Mesendoderm (in vitro differentiated cells): Measurements from ENCODE around the gene LDAH.
"Not testable (repeated sequence)": the region's sequence is repeated elsewhere in the genome, so short reads cannot be mapped to it uniquely, and the experiment has no call there.

Source experiments
- DNase-seq: peaks from one replicate; pipeline ENCODE4 v3.0.0; 2013
- H2AK5ac ChIP-seq: 2 replicates; pipeline ENCODE4 v1.6.1; 2013; ENCODE audit warnings: low read length, inconsistent platforms
- H2BK120ac ChIP-seq: 2 replicates; pipeline ENCODE4 v1.6.1; 2013; ENCODE audit warnings: low read depth, mild to moderate bottlenecking, low read length, moderate library complexity, mixed read lengths
- H2BK15ac ChIP-seq: replicated peaks from 2 replicates; pipeline ENCODE4 v1.6.1; 2013; ENCODE audit warnings: low read depth, mild to moderate bottlenecking, moderate library complexity
- H2BK5ac ChIP-seq: 2 replicates; pipeline ENCODE4 v1.6.1; 2013; ENCODE audit warnings: low read length, inconsistent platforms
- H3K18ac ChIP-seq: 2 replicates; pipeline ENCODE4 v1.6.1; 2013; ENCODE audit warnings: mild to moderate bottlenecking, low read length, mixed read lengths
- H3K23ac ChIP-seq: one replicate; pipeline ENCODE4 v1.6.1; 2013; ENCODE audit warnings: low read length
- H3K27ac ChIP-seq: 2 replicates; pipeline ENCODE4 v1.5.1; 2013; ENCODE audit warnings: low read depth, mild to moderate bottlenecking, inconsistent platforms, low read length, moderate library complexity
- H3K27me3 ChIP-seq: 2 replicates; pipeline ENCODE4 v1.6.1; 2013; ENCODE audit warnings: low read length, control low read depth, mild to moderate bottlenecking, inconsistent platforms; ENCODE audit not compliant: insufficient read depth, poor library complexity
- H3K36me3 ChIP-seq: 2 replicates; pipeline ENCODE4 v1.6.1; 2013; ENCODE audit warnings: low read length, inconsistent platforms; ENCODE audit not compliant: control insufficient read depth, insufficient read depth
- H3K4ac ChIP-seq: one replicate; pipeline ENCODE4 v1.6.1; 2013; ENCODE audit warnings: low read depth, mild to moderate bottlenecking, low read length, moderate library complexity
- H3K4me1 ChIP-seq: 2 replicates; pipeline ENCODE4 v1.6.1; 2013; ENCODE audit warnings: low read depth, low read length, inconsistent platforms; ENCODE audit not compliant: control insufficient read depth
- H3K4me2 ChIP-seq: 2 replicates; pipeline ENCODE4 v1.6.1; 2013; ENCODE audit warnings: low read length
- H3K4me3 ChIP-seq: 2 replicates; pipeline ENCODE4 v1.5.1; 2013; ENCODE audit warnings: mild to moderate bottlenecking, low read length
- H3K56ac ChIP-seq: one replicate; pipeline ENCODE4 v1.6.1; 2013; ENCODE audit warnings: low read length
- H3K79me1 ChIP-seq: 2 replicates; pipeline ENCODE4 v1.6.1; 2013; ENCODE audit warnings: low read length, inconsistent platforms
- H3K79me2 ChIP-seq: 2 replicates; pipeline ENCODE4 v1.6.1; 2013; ENCODE audit warnings: mild to moderate bottlenecking, low read length; ENCODE audit not compliant: control insufficient read depth, insufficient read depth
- H3K9ac ChIP-seq: 2 replicates; pipeline ENCODE4 v1.6.1; 2013; ENCODE audit warnings: low read length, inconsistent platforms
- H4K5ac ChIP-seq: one replicate; pipeline ENCODE4 v1.6.1; 2013; ENCODE audit warnings: low read length
- H4K8ac ChIP-seq: one replicate; pipeline ENCODE4 v1.6.1; 2013; ENCODE audit warnings: low read depth, mild to moderate bottlenecking, control low read depth, low read length, moderate library complexity
- WGBS: extraction: QIAGEN DNeasy Blood & Tissue Kit; methylation state at CpG from one replicate; pipeline ENCODE4 v1.1.7; 2013; ENCODE audit warnings: low lambda C conversion rate, missing lambda C conversion rate; ENCODE audit not compliant: insufficient coverage; ENCODE audit errors: extremely low coverage; 5-methylcytosine and 5-hydroxymethylcytosine counted together

LDAH gene

DNA sequence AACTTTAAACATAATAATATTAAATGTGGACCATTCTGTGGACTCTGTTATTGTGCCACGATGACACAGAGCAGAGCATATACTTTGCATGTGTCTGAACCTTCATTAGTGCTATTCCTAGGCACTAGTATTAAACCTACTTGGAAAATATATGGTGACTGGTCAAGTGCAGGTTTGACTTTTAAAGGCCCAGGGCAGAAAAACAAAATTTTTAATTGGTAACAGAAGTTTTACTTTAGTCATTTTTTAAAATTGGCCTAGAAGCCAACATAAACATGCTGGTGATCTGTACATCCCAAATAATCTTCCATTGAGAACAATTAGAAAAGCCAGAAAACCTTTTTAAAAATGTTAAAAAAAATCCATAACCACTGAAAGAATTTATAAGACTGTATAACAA, 16.6 kb downstream of the LDAH start:
- Histone ChIP-seq H3K27me3 (no peaks in the 10 kb centered on the region), H3K56ac (no peak overlapping the region), H3K4ac (no peak overlapping the region), H2AK5ac (no peak overlapping the region), H3K23ac (no peak overlapping the region), H4K5ac (no peak overlapping the region), H3K79me1 (peaks cover 3% of the 10 kb centered on the region), H3K4me1 (no peaks in the 10 kb centered on the region), H4K8ac (no peak overlapping the region), H3K9ac (no peak overlapping the region), H3K27ac (no peak overlapping the region), H2BK15ac (no peak overlapping the region), H2BK120ac (no peak overlapping the region), H3K18ac (no peak overlapping the region), H3K79me2 (no peaks in the 10 kb centered on the region), H3K4me3 (no peak overlapping the region), H2BK5ac (no peak overlapping the region), H3K36me3 (no peaks in the 10 kb centered on the region), H3K4me2 (no peak overlapping the region)
- DNase-seq = no peak
- no CpG with 5 or more reads among the region's 1 CpG for WGBS

DNA sequence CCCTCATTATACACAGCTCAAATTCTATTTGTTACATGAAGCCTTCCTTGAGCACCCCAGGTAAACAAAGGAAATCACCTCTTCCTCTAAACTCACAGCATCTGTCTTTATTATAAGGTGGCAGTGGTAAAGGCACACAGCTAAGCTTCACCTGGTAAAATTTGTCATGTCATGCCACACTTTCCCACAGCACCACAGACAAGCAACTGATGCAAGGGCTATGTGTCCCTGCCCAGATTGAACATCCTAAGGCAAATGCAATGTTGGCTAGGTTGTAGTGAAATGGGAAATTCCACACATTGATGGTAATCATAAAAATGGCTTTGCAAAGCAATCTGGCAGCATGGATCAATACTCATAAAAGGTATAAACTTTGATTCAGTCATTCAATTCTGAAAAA, 18.9 kb downstream of the LDAH start:
- no peak overlapping the region for H3K4me3 ChIP-seq
- no peak overlapping the region for H3K4ac ChIP-seq
- no peaks in the 10 kb centered on the region for H3K36me3 ChIP-seq
- no peak overlapping the region for H4K8ac ChIP-seq
- H4K5ac ChIP-seq = no peak overlapping the region
- H3K18ac ChIP-seq = no peak overlapping the region
- no peak overlapping the region for H3K9ac ChIP-seq
- peaks cover 2% of the 10 kb centered on the region for H3K79me1 ChIP-seq
- H2BK5ac ChIP-seq = no peak overlapping the region
- H3K79me2 ChIP-seq = no peaks in the 10 kb centered on the region
- H3K56ac ChIP-seq = no peak overlapping the region
- no peaks in the 10 kb centered on the region for H3K4me1 ChIP-seq
- H3K4me2 ChIP-seq = no peak overlapping the region
- no peak overlapping the region for H2BK15ac ChIP-seq
- H3K27me3 ChIP-seq = no peaks in the 10 kb centered on the region
- H2BK120ac ChIP-seq = no peak overlapping the region
- no peak overlapping the region for H3K27ac ChIP-seq
- no peak overlapping the region for H2AK5ac ChIP-seq
- H3K23ac ChIP-seq = no peak overlapping the region
- DNase-seq = peak; percentile 2

DNA sequence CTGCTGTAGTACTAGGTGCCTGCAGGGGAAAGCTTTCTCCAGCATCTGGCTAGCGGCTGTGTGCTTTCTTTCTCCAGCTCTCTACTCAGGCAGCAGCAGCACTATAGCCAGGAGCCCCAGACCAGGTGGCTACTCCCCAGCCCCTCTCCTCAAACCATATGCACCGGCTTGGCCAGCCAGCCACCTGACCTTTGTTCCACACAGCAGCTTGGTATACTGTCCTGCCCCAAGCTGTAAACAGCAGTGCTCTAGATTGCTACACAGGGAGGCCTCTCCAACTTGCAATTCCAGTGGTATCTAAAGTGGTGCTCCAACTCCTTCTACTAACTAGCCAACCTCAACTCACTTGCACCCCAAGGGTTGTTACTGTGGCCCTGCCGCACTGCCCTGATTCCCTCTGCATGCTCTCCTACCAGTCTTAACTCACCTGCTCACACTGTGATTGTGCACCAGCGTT, 19.6 kb downstream of the LDAH start:
- no peak overlapping the region for H3K4me2 ChIP-seq
- DNase-seq = peak; percentile 3
- H3K27ac ChIP-seq = no peak overlapping the region
- no peak overlapping the region for H3K4ac ChIP-seq
- H3K9ac ChIP-seq = no peak overlapping the region
- H3K27me3 ChIP-seq = no peaks in the 10 kb centered on the region
- no CpG with 5 or more reads among the region's 4 CpGs for WGBS
- no peak overlapping the region for H3K23ac ChIP-seq
- no peak overlapping the region for H4K5ac ChIP-seq
- H3K4me1 ChIP-seq = no peaks in the 10 kb centered on the region
- H2BK5ac ChIP-seq = no peak overlapping the region
- no peak overlapping the region for H4K8ac ChIP-seq
- H2AK5ac ChIP-seq = no peak overlapping the region
- no peak overlapping the region for H2BK120ac ChIP-seq
- H2BK15ac ChIP-seq = no peak overlapping the region
- no peak overlapping the region for H3K56ac ChIP-seq
- no peak overlapping the region for H3K4me3 ChIP-seq
- no peak overlapping the region for H3K18ac ChIP-seq
- no peaks in the 10 kb centered on the region for H3K79me2 ChIP-seq
- no peaks in the 10 kb centered on the region for H3K36me3 ChIP-seq
- H3K79me1 ChIP-seq = peaks cover 2% of the 10 kb centered on the region

DNA sequence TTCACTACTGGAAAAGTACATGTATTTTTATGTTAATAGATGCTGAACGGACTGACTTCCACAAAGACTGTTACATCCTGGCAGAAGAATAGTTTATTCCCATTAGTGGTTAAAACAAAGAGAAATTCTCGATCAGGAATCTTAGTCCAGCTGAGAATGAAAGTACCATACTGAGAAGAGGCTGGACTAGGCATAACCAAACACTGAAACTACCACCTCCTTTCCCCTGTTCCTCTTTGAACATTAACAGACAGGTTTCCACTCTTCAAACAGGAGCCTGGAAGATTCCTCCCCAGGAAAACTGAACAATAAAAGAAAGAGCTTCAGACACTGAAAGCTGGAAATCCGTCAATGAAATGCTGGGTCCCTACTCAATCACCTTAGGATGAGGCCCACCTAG, 25.8 kb downstream of the LDAH start:
- Histone ChIP-seq H3K79me2 (no peaks in the 10 kb centered on the region), H3K4me3 (no peak overlapping the region), H2AK5ac (no peak overlapping the region), H3K4ac (no peak overlapping the region), H3K27me3 (no peaks in the 10 kb centered on the region), H3K56ac (no peak overlapping the region), H3K4me2 (no peak overlapping the region), H2BK5ac (no peak overlapping the region), H3K79me1 (peaks cover 3% of the 10 kb centered on the region), H3K4me1 (peaks cover 3% of the 10 kb centered on the region), H3K18ac (no peak overlapping the region), H4K5ac (no peak overlapping the region), H3K23ac (no peak overlapping the region), H3K9ac (no peak overlapping the region), H3K36me3 (no peaks in the 10 kb centered on the region), H4K8ac (no peak overlapping the region), H2BK15ac (no peak overlapping the region), H2BK120ac (no peak overlapping the region), H3K27ac (no peak overlapping the region)
- no peak for DNase-seq
- no CpG with 5 or more reads among the region's 3 CpGs for WGBS

DNA sequence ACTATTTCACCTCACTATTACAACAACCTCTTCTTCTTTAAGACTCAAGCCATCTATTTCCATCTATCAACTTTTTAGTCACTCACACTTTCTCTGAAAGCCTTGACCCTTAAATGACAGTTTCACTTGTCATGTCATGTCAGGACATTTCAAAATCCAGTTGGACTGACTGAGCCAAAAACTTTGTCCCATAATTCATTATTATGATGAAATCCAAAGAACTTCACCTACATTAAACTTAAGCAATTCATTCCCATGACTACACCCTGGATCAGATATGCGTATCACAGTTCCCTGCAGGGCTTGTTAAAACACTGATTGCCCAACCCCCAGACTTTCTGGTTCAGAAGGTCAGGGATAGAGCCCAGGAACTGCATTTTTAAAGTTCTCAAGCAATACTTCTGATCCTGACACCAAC, 26.5 kb downstream of the LDAH start:
- H3K56ac ChIP-seq = no peak overlapping the region
- no peaks in the 10 kb centered on the region for H3K79me2 ChIP-seq
- no CpG with 5 or more reads among the region's 1 CpG for WGBS
- H4K8ac ChIP-seq = no peak overlapping the region
- no peak overlapping the region for H3K4me3 ChIP-seq
- H3K4ac ChIP-seq = no peak overlapping the region
- H3K9ac ChIP-seq = no peak overlapping the region
- H3K27me3 ChIP-seq = no peaks in the 10 kb centered on the region
- H3K36me3 ChIP-seq = no peaks in the 10 kb centered on the region
- no peak overlapping the region for H4K5ac ChIP-seq
- no peak overlapping the region for H3K27ac ChIP-seq
- DNase-seq = peak; percentile 59
- no peak overlapping the region for H2AK5ac ChIP-seq
- H3K23ac ChIP-seq = no peak overlapping the region
- no peak overlapping the region for H2BK15ac ChIP-seq
- no peak overlapping the region for H2BK120ac ChIP-seq
- H3K4me1 ChIP-seq = peaks cover 3% of the 10 kb centered on the region
- no peak overlapping the region for H3K18ac ChIP-seq
- H2BK5ac ChIP-seq = no peak overlapping the region
- H3K79me1 ChIP-seq = peaks cover 3% of the 10 kb centered on the region
- no peak overlapping the region for H3K4me2 ChIP-seq

DNA sequence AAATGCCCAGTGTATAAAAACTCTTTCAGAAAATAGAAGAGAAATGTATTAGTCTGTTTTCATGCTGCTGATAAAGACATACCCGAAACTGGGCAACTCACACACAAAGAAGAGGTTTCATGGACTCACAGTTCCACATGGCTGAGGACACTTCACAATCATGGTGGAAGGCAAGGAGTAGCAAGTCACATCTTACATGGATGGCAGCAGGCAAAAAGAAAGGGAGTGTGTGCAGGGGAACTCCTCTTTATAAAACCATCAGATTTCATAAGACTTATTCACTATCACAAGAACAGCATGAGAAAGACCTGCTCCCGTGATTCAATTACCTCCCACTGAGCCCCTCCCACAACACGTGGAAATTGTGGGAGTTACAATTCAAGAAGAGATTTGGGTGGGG, 29.0 kb downstream of the LDAH start:
- H3K79me2 ChIP-seq, H3K27me3 ChIP-seq, H3K36me3 ChIP-seq, DNase-seq, H3K4me1 ChIP-seq, H2BK120ac ChIP-seq, H2AK5ac ChIP-seq, H2BK5ac ChIP-seq, H3K56ac ChIP-seq, H3K18ac ChIP-seq, H3K4me3 ChIP-seq, H4K8ac ChIP-seq, H3K4me2 ChIP-seq, H3K4ac ChIP-seq, H3K27ac ChIP-seq, H2BK15ac ChIP-seq, H4K5ac ChIP-seq, H3K9ac ChIP-seq, H3K23ac ChIP-seq, H3K79me1 ChIP-seq: not testable (repeated sequence)
- no CpG with 5 or more reads among the region's 3 CpGs for WGBS
